IgD-negative memory B cell (primary cell): Measurements from ENCODE around the gene VSTM4. TPM values are rescaled to one million over a fixed set of nuclear protein-coding genes. Genes with fewer than 3 reads are reported as not detected.

Experiments
- H3K27ac Mint-ChIP-seq, 3 donors: one replicate each; pipeline ENCODE4 v1.8.0; 2020 to 2022; ENCODE audit warnings: mild to moderate bottlenecking in 3 of 3, mixed read lengths in 3 of 3, moderate library complexity in 1 of 3
- H3K27me3 Mint-ChIP-seq: one replicate; pipeline ENCODE4 v1.8.0; 2021; ENCODE audit warnings: mixed read lengths
- H3K36me3 Mint-ChIP-seq: one replicate; pipeline ENCODE4 v1.8.0; 2020; ENCODE audit warnings: mild to moderate bottlenecking, mixed read lengths
- H3K4me1 Mint-ChIP-seq, 3 donors: one replicate each; pipeline ENCODE4 v1.8.0; 2020 to 2022; ENCODE audit warnings: mixed read lengths in 3 of 3, mild to moderate bottlenecking in 1 of 3
- H3K4me3 Mint-ChIP-seq, 4 donors: one replicate each; pipeline ENCODE4 v1.8.0; 2020 to 2022; ENCODE audit warnings: mild to moderate bottlenecking in 4 of 4, mixed read lengths in 4 of 4, moderate library complexity in 3 of 4
- H3K9me3 Mint-ChIP-seq, 3 donors: one replicate each; pipeline ENCODE4 v1.8.0; 2020 to 2021; ENCODE audit warnings: mixed read lengths in 3 of 3, mild to moderate bottlenecking in 1 of 3
- polyA plus RNA-seq: library from polyadenylated mRNA; unstranded; fragments of 300-500 nt; fragmentation: Illumina TruSeq; gene quantifications from one replicate; pipeline ENCODE4 v1.2.3, GENCODE V29; 2021

VSTM4 gene
- polyA plus RNA-seq, 1 donor from 2014 or later: not detected

GRCh38 chr10:49050906-49051305 is 64.4 kb downstream of the VSTM4 start:
- no peak overlapping the region for H3K4me3 Mint-ChIP-seq
- H3K27me3 Mint-ChIP-seq: peaks cover 10% of the 10 kb centered on the region
- H3K4me1 Mint-ChIP-seq: no peaks in the 10 kb centered on the region
- no peak overlapping the region for H3K27ac Mint-ChIP-seq
- no peaks in the 10 kb centered on the region for H3K9me3 Mint-ChIP-seq
- H3K36me3 Mint-ChIP-seq: no peaks in the 10 kb centered on the region

DNA sequence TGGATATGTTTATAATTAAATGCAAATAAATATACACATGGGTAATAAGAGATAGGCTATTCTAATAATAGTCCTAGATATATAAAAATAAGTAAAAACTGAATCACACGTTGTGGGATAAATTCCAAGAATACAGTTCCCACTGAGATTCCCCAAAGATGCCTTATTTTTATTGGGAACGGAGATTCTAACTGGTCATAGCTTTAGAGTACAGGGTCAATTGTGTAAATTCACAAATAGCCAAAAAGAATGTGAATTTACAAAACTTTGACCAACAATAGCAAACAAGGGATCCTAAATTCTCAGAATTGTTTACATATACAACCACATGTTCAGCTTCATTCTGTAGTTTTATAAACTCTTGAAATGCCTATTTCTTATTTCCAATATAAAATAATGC is 65.0 kb downstream of the VSTM4 start:
- no peak overlapping the region for H3K27ac Mint-ChIP-seq
- H3K4me1 Mint-ChIP-seq: no peaks in the 10 kb centered on the region
- H3K9me3 Mint-ChIP-seq: no peaks in the 10 kb centered on the region
- H3K36me3 Mint-ChIP-seq: no peaks in the 10 kb centered on the region
- peaks cover 10% of the 10 kb centered on the region for H3K27me3 Mint-ChIP-seq
- H3K4me3 Mint-ChIP-seq: no peak overlapping the region

- Mint-ChIP-seq H3K27me3 (peaks cover 10% of the 10 kb centered on the region), H3K4me3 (no peak overlapping the region), H3K36me3 (no peaks in the 10 kb centered on the region), H3K27ac (no peak overlapping the region), H3K9me3 (no peaks in the 10 kb centered on the region), H3K4me1 (no peaks in the 10 kb centered on the region)
Measured at GRCh38 chr10:49049660-49050059, 65.7 kb downstream of the VSTM4 start.

DNA sequence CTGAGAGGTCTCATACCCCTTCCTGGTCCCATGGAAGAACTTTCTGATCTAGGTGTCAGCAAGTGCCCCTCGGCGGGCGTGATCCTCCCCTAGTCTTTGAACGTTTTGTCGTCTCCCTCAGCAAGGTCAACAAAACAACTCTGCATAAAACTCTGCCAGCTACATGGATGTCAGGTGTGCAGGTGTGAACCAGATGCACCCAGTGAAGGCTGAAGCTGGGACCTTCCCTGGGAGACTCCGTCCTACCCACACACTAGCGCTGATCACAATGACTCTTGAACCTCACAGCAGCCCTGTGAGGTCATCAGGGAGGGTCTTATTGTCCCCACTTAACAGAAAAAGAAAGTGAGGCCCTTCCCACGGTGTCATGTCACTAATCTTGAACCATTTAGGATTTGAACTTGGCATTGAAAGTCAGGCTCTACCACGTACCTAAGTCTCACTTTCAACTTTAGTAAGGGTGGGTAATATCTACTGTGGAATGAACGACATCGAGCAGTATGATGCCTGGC is 68.1 kb downstream of the VSTM4 start:
- Mint-ChIP-seq H3K9me3 (no peaks in the 10 kb centered on the region), H3K27me3 (peaks cover 10% of the 10 kb centered on the region), H3K4me1 (no peaks in the 10 kb centered on the region)

GRCh38 chr10:49044293-49045193 is 70.8 kb downstream of the VSTM4 start:
- Mint-ChIP-seq H3K9me3 (no peaks in the 10 kb centered on the region), H3K36me3 (no peaks in the 10 kb centered on the region), H3K4me1 (no peaks in the 10 kb centered on the region), H3K27me3 (peaks cover 9% of the 10 kb centered on the region), H3K27ac (no peak overlapping the region), H3K4me3 (no peak overlapping the region)

More for the DNA sequence above, 68.1 kb downstream of the VSTM4 start:
- Mint-ChIP-seq H3K36me3 (no peaks in the 10 kb centered on the region), H3K27ac (no peak overlapping the region), H3K4me3 (no peak overlapping the region)

DNA sequence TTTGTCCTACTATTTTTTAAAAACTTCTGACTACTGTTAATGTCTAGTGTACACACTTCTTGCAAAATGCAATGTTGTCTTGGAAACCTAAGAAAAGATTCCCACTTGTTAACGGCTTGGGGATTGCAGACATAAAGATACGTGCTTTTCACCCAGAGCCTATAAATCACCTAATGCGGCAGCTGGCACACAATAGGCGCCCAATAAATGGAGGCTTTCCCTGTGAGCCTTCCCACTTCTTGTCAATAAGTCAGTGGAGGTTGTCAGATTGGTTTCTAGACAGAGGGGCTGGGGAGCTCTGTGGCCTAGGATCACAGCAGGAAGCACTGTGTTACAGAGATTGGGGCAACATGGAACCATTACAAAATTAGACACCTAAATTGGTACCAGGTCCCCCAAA is 74.7 kb downstream of the VSTM4 start:
- Mint-ChIP-seq H3K4me3 (no peak overlapping the region), H3K36me3 (no peaks in the 10 kb centered on the region), H3K4me1 (no peaks in the 10 kb centered on the region), H3K27me3 (peaks cover 4% of the 10 kb centered on the region), H3K27ac (no peak overlapping the region), H3K9me3 (no peaks in the 10 kb centered on the region)

DNA sequence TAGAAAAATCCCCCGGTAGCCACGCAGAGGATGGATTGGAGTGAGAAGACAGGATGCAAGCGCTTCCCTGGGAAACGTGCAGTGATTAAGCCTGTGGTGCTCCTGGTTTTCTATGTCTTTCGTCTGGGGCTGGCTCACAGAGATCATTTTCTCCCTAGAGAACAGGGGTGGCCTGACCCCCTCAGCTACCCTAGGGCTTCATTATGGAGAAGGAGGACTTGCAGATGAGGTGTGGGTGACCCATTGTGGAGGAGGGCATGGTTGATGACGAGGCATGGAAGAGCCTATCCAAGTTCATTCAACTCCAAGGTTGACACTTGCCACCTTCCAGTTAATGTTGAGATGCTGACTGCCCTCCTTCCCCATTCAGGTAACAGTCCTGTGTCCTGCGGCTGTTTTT is 75.9 kb downstream of the VSTM4 start:
- Mint-ChIP-seq H3K4me1 (no peaks in the 10 kb centered on the region), H3K27ac (no peak overlapping the region), H3K4me3 (no peak overlapping the region), H3K27me3 (peaks cover 4% of the 10 kb centered on the region), H3K9me3 (no peaks in the 10 kb centered on the region), H3K36me3 (no peaks in the 10 kb centered on the region)

DNA sequence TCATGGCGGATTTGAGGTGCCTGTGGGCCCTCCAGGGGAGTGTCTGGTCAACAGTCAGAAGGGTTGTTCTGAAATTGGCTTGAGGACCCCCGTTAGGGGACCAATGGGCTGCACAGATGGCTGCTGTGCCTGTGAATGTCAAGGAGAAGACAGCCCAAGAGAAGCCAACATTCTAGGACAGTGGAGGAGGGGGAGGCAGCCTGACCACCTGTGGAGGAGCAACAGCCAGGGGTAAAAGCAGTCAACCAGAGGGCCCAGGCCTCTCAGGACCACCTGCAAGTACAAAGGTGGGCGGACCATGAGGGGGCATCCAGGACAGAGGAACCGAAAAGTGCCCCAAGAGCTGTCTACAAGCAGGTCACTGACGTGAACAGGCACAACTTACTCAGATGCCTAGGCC is 76.6 kb downstream of the VSTM4 start:
- H3K27me3 Mint-ChIP-seq: peaks cover 4% of the 10 kb centered on the region
- no peak overlapping the region for H3K27ac Mint-ChIP-seq
- no peaks in the 10 kb centered on the region for H3K4me1 Mint-ChIP-seq
- H3K36me3 Mint-ChIP-seq: no peaks in the 10 kb centered on the region
- no peak overlapping the region for H3K4me3 Mint-ChIP-seq
- H3K9me3 Mint-ChIP-seq: no peaks in the 10 kb centered on the region

DNA sequence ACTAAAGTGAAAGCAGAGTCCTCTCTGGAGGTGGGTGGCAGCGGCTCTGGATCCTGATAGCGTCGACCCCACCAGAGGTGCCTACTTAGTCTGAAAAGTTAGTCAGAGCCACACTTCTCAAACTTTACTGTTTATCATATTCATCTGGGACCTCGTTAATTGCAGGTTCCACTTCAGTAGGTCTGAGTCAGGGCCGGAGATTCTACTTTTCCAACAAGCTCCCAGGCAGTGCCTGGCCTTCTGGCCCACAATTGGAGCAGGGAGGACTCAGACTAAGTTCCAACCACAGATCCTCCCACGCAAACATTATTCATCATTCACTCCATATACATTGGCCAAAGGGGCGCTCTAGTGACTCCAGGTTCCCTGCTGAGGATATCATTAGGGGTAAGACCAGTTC is 78.1 kb downstream of the VSTM4 start:
- no peaks in the 10 kb centered on the region for H3K4me1 Mint-ChIP-seq
- H3K36me3 Mint-ChIP-seq: no peaks in the 10 kb centered on the region
- H3K27ac Mint-ChIP-seq: no peak overlapping the region
- no peaks in the 10 kb centered on the region for H3K9me3 Mint-ChIP-seq
- no peak overlapping the region for H3K4me3 Mint-ChIP-seq
- H3K27me3 Mint-ChIP-seq: peaks cover 4% of the 10 kb centered on the region

DNA sequence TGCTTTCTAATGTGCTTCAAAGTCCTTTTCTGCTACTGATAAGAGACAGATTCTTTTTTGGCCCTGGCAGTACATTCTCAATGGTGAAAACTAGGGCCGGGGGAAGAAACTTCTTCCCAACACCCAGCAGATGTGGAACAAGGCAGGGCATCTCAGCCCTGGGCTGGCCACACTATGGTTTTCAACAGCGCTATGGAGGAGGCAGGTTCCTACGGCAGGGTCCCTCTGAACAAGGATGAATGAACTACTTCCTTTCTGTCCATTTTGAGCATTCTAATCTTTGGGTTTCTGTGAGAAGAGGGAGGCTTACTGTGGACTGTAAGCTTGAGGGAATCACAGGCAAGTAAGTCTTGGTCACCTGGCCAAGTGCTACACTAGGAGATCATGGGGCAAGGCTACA is 78.7 kb downstream of the VSTM4 start:
- H3K9me3 Mint-ChIP-seq: no peaks in the 10 kb centered on the region
- no peak overlapping the region for H3K27ac Mint-ChIP-seq
- H3K4me1 Mint-ChIP-seq: no peaks in the 10 kb centered on the region

DNA sequence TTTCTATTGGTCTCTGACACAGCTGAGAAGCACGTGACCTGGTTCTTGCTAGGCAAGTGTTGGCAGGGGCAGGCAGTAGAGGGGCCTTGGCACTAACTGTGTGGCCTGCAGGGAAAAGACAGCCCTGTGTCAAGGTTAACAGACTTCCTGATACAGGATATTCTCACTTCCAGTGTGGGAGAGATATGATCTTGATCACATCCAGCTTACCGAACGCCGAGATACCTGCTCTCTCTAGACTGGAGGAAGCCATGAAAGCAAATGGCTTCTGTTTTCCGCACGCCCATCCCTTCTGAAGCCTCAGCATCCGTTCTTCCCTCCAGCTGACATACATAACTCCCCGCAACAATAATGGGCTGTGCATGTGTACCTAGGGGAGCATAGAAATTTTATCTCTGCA is 79.4 kb downstream of the VSTM4 start:
- no peak overlapping the region for H3K4me3 Mint-ChIP-seq
- H3K4me1 Mint-ChIP-seq: no peaks in the 10 kb centered on the region
- H3K36me3 Mint-ChIP-seq: no peaks in the 10 kb centered on the region
- H3K27ac Mint-ChIP-seq: no peak overlapping the region
- no peaks in the 10 kb centered on the region for H3K9me3 Mint-ChIP-seq
- H3K27me3 Mint-ChIP-seq: peaks cover 4% of the 10 kb centered on the region

More for the DNA sequence above, 78.7 kb downstream of the VSTM4 start:
- H3K36me3 Mint-ChIP-seq: no peaks in the 10 kb centered on the region
- H3K4me3 Mint-ChIP-seq: no peak overlapping the region
- peaks cover 4% of the 10 kb centered on the region for H3K27me3 Mint-ChIP-seq

DNA sequence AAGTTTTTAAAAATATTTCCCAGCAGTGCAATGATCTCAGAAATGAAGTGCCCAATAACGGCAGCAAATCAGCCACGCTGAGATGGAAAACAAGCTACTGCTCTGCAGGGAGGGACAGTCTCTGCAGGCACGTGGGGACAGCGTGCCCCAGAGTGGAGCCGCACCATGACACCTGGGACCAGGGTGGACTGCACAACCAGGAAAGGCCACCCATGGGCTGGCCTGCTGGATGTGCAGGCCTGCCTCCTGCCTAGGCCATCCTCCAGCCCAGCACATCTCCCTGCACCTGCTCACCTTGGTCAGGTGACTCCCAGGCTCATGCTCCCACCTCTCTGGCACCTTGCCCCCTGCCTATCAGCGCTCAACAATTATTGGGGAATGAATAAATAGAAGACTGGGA is 80.4 kb downstream of the VSTM4 start:
- H3K36me3 Mint-ChIP-seq: no peaks in the 10 kb centered on the region
- H3K9me3 Mint-ChIP-seq: no peaks in the 10 kb centered on the region

GRCh38 chr10:49033939-49034338 is 81.4 kb downstream of the VSTM4 start:
- Mint-ChIP-seq H3K9me3 (no peaks in the 10 kb centered on the region), H3K4me1 (no peaks in the 10 kb centered on the region), H3K4me3 (no peak overlapping the region), H3K36me3 (no peaks in the 10 kb centered on the region), H3K27me3 (peaks cover 4% of the 10 kb centered on the region), H3K27ac (no peak overlapping the region)

More for the DNA sequence above, 80.4 kb downstream of the VSTM4 start:
- Mint-ChIP-seq H3K27ac (no peak overlapping the region), H3K4me3 (no peak overlapping the region), H3K27me3 (peaks cover 4% of the 10 kb centered on the region), H3K4me1 (no peaks in the 10 kb centered on the region)

GRCh38 chr10:49029666-49030065 is 85.7 kb downstream of the VSTM4 start:
- H3K9me3 Mint-ChIP-seq: no peaks in the 10 kb centered on the region
- no peaks in the 10 kb centered on the region for H3K36me3 Mint-ChIP-seq
- no peak overlapping the region for H3K27ac Mint-ChIP-seq
- H3K27me3 Mint-ChIP-seq: peaks cover 8% of the 10 kb centered on the region
- no peaks in the 10 kb centered on the region for H3K4me1 Mint-ChIP-seq
- no peak overlapping the region for H3K4me3 Mint-ChIP-seq

GRCh38 chr10:49028639-49029038 is 86.7 kb downstream of the VSTM4 start:
- no peaks in the 10 kb centered on the region for H3K4me1 Mint-ChIP-seq

GRCh38 chr10:49025347-49025983 is 89.9 kb downstream of the VSTM4 start:
- Mint-ChIP-seq H3K27me3 (peaks cover 11% of the 10 kb centered on the region), H3K27ac (no peak overlapping the region), H3K9me3 (no peaks in the 10 kb centered on the region), H3K36me3 (peaks cover 1% of the 10 kb centered on the region), H3K4me3 (no peak overlapping the region), H3K4me1 (no peaks in the 10 kb centered on the region)

More at GRCh38 chr10:49028639-49029038, 86.7 kb downstream of the VSTM4 start:
- Mint-ChIP-seq H3K27me3 (peaks cover 8% of the 10 kb centered on the region), H3K4me3 (no peak overlapping the region), H3K36me3 (no peaks in the 10 kb centered on the region), H3K27ac (no peak overlapping the region), H3K9me3 (no peaks in the 10 kb centered on the region)
